C4-2B (cell line): ENCODE measurements around the gene CDK14.

Experiments used
- CTCF ChIP-seq: fragments of 450-650 bp; conservative IDR thresholded peaks from 2 replicates; pipeline ENCODE4 v1.5.1; 2017; ENCODE audit warnings: mild to moderate bottlenecking
- ZFX ChIP-seq: fragments of 450-650 bp; IDR thresholded peaks from 2 replicates; pipeline ENCODE4 v1.6.1; 2017

GRCh38 chr7:90726120-90726519 lies 130.0 kb downstream of the CDK14 start:
- TF ChIP-seq CTCF (no peak), ZFX (no peak)
